ENCODE data around the gene DCAF5. TPM values are rescaled to one million over a fixed set of nuclear protein-coding genes. Genes with fewer than 3 reads are reported as not detected.

The DCAF5 gene
- total RNA-seq = 13.5 and 30.2 TPM in 2 replicates

GRCh38 chr14:69152902-69153151, at the start of gene DCAF5:
Gene DCAF5, minus strand, starts transcription at chr14:69153119. Its CDS starts 141 bp downstream, at chr14:69152978.

GRCh38 chr14:69191340-69192111, 38.6 kb upstream of the DCAF5 start, which contains the start of gene EXD2:
Gene EXD2, plus strand, starts transcription at chr14:69191498. Its CDS starts 17,973 bp downstream, at chr14:69209471.

Other genes starting within 250 kb of the DCAF5 start
- 609 and 883 TPM in 2 replicates for gene ACTN1, start 173.8 kb downstream of the DCAF5 start, total RNA-seq
- gene EXD2, start 38.4 kb upstream of the DCAF5 start, total RNA-seq = 10.9 and 19.4 TPM in 2 replicates
- gene GALNT16, start 107.0 kb upstream of the DCAF5 start, total RNA-seq = 0.89 and 0.98 TPM in 2 replicates
- 56.3 and 124 TPM in 2 replicates for gene ERH, start 245.2 kb upstream of the DCAF5 start, total RNA-seq
- 47.4 and 66.6 TPM in 2 replicates for gene SLC39A9, start 245.6 kb upstream of the DCAF5 start, total RNA-seq

Measured in mesangial cell (primary cell).